Gastrocnemius medialis (tissue), 4 donors: ENCODE data around the gene KLLN.

Source experiments
- CTCF ChIP-seq, 5 experiments: fragments of 450-650 bp in 3 of 5; fragments of 200-600 bp in 2 of 5; sonication (generic) in 2 of 5; IDR thresholded peaks in 4 of 5; conservative IDR thresholded peaks in 1 of 5; 1 replicate in 4 of 5; 2 replicates in 1 of 5; pipeline ENCODE4 v1.5.1; 2016 to 2019; ENCODE audit warnings: antibody characterized with exemption in 5 of 5, mild to moderate bottlenecking in 3 of 5, moderate library complexity in 3 of 5
- POLR2A ChIP-seq, 2 donors: fragments of 450-650 bp; IDR thresholded peaks; one replicate each; pipeline ENCODE4 v1.6.1; 2017; ENCODE audit warnings: antibody characterized with exemption in 2 of 2, mild to moderate bottlenecking in 2 of 2, moderate library complexity in 2 of 2

GRCh38 chr10:87817609-87818504, 45.5 kb downstream of the KLLN start, which contains the start of gene ATAD1:
- TF ChIP-seq CTCF (IDR thresholded peaks at IDR 0.05 in 4 of 5, conservative IDR thresholded peaks at IDR 0.05 in 1 of 5) = peak in 3 of 5 experiments; percentile 12 to 44 (median 27)
- peak; percentile 45 to 51 for TF ChIP-seq POLR2A (IDR thresholded peaks at IDR 0.05)
